ENCODE results near the gene HSF5. TPM values are rescaled to one million over a fixed set of nuclear protein-coding genes. Genes with fewer than 3 reads are reported as not detected.

HSF5 gene
- total and polyA plus RNA-seq, 4 donors: 0.09 to 0.17 TPM; not detected in 2

GRCh38 chr17:58480090-58480489 lies 8.1 kb downstream of the HSF5 start:
- H3K36me3 ChIP-seq (ENCODE audit: control insufficient read depth in 4 of 4, insufficient read depth in 3 of 4, low read depth in 1 of 4, low read length in 3 of 4): no peaks in the 10 kb centered on the region
- H3K9me3 ChIP-seq (ENCODE audit: control insufficient read depth in 4 of 4, low read length in 3 of 4): no peaks in the 10 kb centered on the region
- no peak overlapping the region for H3K27ac ChIP-seq (ENCODE audit: low read depth in 1 of 2, low read length in 2 of 2)
- 78% methylated on average over 6 of the region's 6 CpGs for WGBS
- no peak overlapping the region for H3K4me3 ChIP-seq (ENCODE audit: low read depth in 1 of 3, low read length in 3 of 3)
- H3K9ac ChIP-seq (ENCODE audit: low read depth in 1 of 2, low read length in 2 of 2): no peak overlapping the region
- peaks cover 0 to under 1% (median 0%) of the 10 kb centered on the region in 4 donors for H3K4me1 ChIP-seq (ENCODE audit: control insufficient read depth in 4 of 4, insufficient read depth in 4 of 4, low read length in 3 of 4)
- TF ChIP-seq REST (IDR thresholded peaks at IDR 0.05) (no peak), RAD21 (IDR thresholded peaks at IDR 0.05) (no peak), MAX (IDR thresholded peaks at IDR 0.05) (no peak), EGR1 (IDR thresholded peaks at IDR 0.05; ENCODE audit: low read depth in 2 of 2) (no peak), TAF1 (conservative IDR thresholded peaks at IDR 0.05) (no peak), NR2F2 (IDR thresholded peaks at IDR 0.05) (no peak), GABPA (IDR thresholded peaks at IDR 0.05 in 1 of 2, conservative IDR thresholded peaks at IDR 0.05 in 1 of 2) (no peak)
- TF ChIP-seq, protein P1, sequence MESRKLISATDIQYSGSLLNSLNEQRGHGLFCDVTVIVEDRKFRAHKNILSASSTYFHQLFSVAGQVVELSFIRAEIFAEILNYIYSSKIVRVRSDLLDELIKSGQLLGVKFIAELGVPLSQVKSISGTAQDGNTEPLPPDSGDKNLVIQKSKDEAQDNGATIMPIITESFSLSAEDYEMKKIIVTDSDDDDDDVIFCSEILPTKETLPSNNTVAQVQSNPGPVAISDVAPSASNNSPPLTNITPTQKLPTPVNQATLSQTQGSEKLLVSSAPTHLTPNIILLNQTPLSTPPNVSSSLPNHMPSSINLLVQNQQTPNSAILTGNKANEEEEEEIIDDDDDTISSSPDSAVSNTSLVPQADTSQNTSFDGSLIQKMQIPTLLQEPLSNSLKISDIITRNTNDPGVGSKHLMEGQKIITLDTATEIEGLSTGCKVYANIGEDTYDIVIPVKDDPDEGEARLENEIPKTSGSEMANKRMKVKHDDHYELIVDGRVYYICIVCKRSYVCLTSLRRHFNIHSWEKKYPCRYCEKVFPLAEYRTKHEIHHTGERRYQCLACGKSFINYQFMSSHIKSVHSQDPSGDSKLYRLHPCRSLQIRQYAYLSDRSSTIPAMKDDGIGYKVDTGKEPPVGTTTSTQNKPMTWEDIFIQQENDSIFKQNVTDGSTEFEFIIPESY (IDR thresholded peaks at IDR 0.05): no peak
- TF ChIP-seq, protein P2, sequence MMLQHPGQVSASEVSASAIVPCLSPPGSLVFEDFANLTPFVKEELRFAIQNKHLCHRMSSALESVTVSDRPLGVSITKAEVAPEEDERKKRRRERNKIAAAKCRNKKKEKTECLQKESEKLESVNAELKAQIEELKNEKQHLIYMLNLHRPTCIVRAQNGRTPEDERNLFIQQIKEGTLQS (IDR thresholded peaks at IDR 0.05): no peak
- no peak for DNase-seq (ENCODE audit: low spot score)
- no peaks in the 10 kb centered on the region for H3K27me3 ChIP-seq (ENCODE audit: control insufficient read depth in 4 of 4, insufficient read depth in 4 of 4, low read length in 3 of 4)

DNA sequence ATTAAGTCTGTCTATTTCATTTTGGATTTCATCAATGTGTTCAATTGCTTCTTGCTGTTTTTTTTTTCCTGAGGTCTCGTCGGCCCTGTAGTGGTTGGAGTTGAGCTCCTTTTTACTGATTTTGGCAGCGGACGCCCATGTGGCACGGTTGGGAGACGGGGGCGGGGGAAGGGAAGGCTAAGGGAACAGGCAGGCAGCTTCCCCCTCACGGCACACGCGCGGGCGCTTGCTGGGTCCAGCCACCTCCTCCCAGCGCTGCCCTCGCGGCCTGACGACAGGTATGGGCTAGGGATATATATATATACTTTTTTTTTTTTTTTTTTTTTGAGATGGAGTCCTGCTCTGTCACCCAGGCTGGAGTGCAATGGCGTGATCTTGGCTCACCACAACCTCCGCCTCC lies 11.4 kb downstream of the HSF5 start:
- no peaks in the 10 kb centered on the region for H3K9me3 ChIP-seq (ENCODE audit: control insufficient read depth in 4 of 4, low read length in 3 of 4)
- no peak overlapping the region for H3K9ac ChIP-seq (ENCODE audit: low read depth in 1 of 2, low read length in 2 of 2)
- TF ChIP-seq REST (IDR thresholded peaks at IDR 0.05): no peak
- TF ChIP-seq YY1 (IDR thresholded peaks at IDR 0.05): no peak
- no peak for TF ChIP-seq SP1 (IDR thresholded peaks at IDR 0.05)
- TF ChIP-seq RAD21 (IDR thresholded peaks at IDR 0.05): no peak
- no peak for TF ChIP-seq RXRA (IDR thresholded peaks at IDR 0.05)
- no peak for TF ChIP-seq GABPA (IDR thresholded peaks at IDR 0.05 in 1 of 2, conservative IDR thresholded peaks at IDR 0.05 in 1 of 2)
- H3K27me3 ChIP-seq (ENCODE audit: control insufficient read depth in 4 of 4, insufficient read depth in 4 of 4, low read length in 3 of 4): no peaks in the 10 kb centered on the region
- H3K4me3 ChIP-seq (ENCODE audit: low read depth in 1 of 3, low read length in 3 of 3): no peak overlapping the region
- no peak for DNase-seq (ENCODE audit: low spot score)
- no peak overlapping the region for H3K27ac ChIP-seq (ENCODE audit: low read depth in 1 of 2, low read length in 2 of 2)
- H3K36me3 ChIP-seq (ENCODE audit: control insufficient read depth in 4 of 4, insufficient read depth in 3 of 4, low read depth in 1 of 4, low read length in 3 of 4): no peaks in the 10 kb centered on the region
- WGBS: 81% methylated on average over 18 of the region's 18 CpGs
- H3K4me1 ChIP-seq (ENCODE audit: control insufficient read depth in 4 of 4, insufficient read depth in 4 of 4, low read length in 3 of 4): no peaks in the 10 kb centered on the region

Data from liver (tissue), 9 donors.